T-helper 9 cell (primary cell): ENCODE data around the gene FAM20A.
"Not testable (repeated sequence)": the region's sequence is repeated elsewhere in the genome, so short reads cannot be mapped to it uniquely, and the experiment has no call there.

Experiments
- DNase-seq: peaks from one replicate; pipeline ENCODE4 v3.0.0-alpha.2; 2020

Gene FAM20A

GRCh38 chr17:68587847-68588246, 13.3 kb downstream of the FAM20A start:
- no peak for DNase-seq

GRCh38 chr17:68587026-68587425, 14.1 kb downstream of the FAM20A start:
- DNase-seq: no peak

- no peak for DNase-seq
Observed at GRCh38 chr17:68585643-68586042, 15.5 kb downstream of the FAM20A start.

- DNase-seq: no peak
Observed at GRCh38 chr17:68584581-68585303, 16.4 kb downstream of the FAM20A start.

GRCh38 chr17:68582867-68583266, 18.3 kb downstream of the FAM20A start:
- not testable (repeated sequence) for DNase-seq

GRCh38 chr17:68581863-68582645, 19.1 kb downstream of the FAM20A start:
- no peak for DNase-seq

GRCh38 chr17:68580236-68580770, 20.9 kb downstream of the FAM20A start:
- no peak for DNase-seq

- DNase-seq: no peak
Observed at GRCh38 chr17:68579194-68579927, 21.8 kb downstream of the FAM20A start.

- DNase-seq: no peak
Observed at GRCh38 chr17:68578236-68578635, 22.9 kb downstream of the FAM20A start.

GRCh38 chr17:68577497-68577821, 23.7 kb downstream of the FAM20A start:
- DNase-seq: no peak

- no peak for DNase-seq
Observed at GRCh38 chr17:68576811-68577496, 24.2 kb downstream of the FAM20A start.

GRCh38 chr17:68576137-68576536, 25.0 kb downstream of the FAM20A start:
- DNase-seq: no peak

GRCh38 chr17:68573338-68573737, 27.8 kb downstream of the FAM20A start:
- DNase-seq: no peak

GRCh38 chr17:68572138-68572842, 28.9 kb downstream of the FAM20A start:
- no peak for DNase-seq

- DNase-seq: no peak
Observed at GRCh38 chr17:68570526-68570925, 30.6 kb downstream of the FAM20A start.

GRCh38 chr17:68569346-68569745, 31.8 kb downstream of the FAM20A start:
- DNase-seq: no peak

- no peak for DNase-seq
Observed at GRCh38 chr17:68568581-68568980, 32.6 kb downstream of the FAM20A start.

- no peak for DNase-seq
Observed at GRCh38 chr17:68567581-68567980, 33.6 kb downstream of the FAM20A start.

- DNase-seq: no peak
Observed at GRCh38 chr17:68567035-68567434, 34.1 kb downstream of the FAM20A start.

- no peak for DNase-seq
Observed at GRCh38 chr17:68566442-68566738, 34.8 kb downstream of the FAM20A start.

GRCh38 chr17:68565661-68566441, 35.3 kb downstream of the FAM20A start:
- no peak for DNase-seq
